HG03280 (cell line): ENCODE data around the gene HOXD4.

Experiments used
- ATAC-seq: cut with Tn5 transposase; IDR thresholded peaks from one replicate; pipeline ENCODE4 v1.9.1; 2021; ENCODE audit warnings: mild to moderate bottlenecking, moderate library complexity; ENCODE audit not compliant: unreplicated experiment

HOXD4 gene

GRCh38 chr2:176114120-176114929 is 37.0 kb upstream of the HOXD4 start:
- ATAC-seq, result no peak

DNA sequence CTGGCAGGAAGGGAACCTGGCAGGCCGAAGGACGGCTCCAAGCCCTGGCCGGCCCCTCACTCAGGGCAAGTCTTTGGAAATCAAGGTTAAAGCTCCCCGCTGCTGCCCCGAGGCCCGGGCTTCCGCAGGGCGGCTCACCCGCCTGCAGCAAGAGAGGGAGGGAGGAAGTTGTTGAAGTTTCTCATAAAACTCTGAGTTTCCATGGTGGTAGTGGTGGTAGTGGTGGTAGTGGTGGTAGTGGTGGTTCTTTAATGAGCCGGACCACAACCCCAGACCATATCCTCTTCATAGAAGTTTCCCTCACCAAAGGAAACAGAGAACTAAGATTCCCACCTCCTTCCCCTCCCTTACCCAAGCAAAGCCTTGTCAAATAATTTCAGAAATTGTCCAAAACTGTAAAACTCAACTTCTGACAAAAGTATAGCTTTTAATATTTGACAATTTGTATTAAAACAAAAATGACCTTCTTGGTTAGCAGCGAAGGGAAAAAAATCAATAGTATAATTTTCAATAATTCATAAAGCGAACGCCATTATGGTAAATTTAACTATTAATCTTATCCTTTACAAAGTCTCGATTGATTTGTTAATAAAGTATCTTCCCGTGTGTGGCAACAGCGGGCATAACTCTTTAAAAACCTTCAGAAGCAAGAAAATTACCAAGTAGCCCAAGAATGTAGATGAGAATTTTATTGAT is 36.3 kb upstream of the HOXD4 start:
- no peak for ATAC-seq

DNA sequence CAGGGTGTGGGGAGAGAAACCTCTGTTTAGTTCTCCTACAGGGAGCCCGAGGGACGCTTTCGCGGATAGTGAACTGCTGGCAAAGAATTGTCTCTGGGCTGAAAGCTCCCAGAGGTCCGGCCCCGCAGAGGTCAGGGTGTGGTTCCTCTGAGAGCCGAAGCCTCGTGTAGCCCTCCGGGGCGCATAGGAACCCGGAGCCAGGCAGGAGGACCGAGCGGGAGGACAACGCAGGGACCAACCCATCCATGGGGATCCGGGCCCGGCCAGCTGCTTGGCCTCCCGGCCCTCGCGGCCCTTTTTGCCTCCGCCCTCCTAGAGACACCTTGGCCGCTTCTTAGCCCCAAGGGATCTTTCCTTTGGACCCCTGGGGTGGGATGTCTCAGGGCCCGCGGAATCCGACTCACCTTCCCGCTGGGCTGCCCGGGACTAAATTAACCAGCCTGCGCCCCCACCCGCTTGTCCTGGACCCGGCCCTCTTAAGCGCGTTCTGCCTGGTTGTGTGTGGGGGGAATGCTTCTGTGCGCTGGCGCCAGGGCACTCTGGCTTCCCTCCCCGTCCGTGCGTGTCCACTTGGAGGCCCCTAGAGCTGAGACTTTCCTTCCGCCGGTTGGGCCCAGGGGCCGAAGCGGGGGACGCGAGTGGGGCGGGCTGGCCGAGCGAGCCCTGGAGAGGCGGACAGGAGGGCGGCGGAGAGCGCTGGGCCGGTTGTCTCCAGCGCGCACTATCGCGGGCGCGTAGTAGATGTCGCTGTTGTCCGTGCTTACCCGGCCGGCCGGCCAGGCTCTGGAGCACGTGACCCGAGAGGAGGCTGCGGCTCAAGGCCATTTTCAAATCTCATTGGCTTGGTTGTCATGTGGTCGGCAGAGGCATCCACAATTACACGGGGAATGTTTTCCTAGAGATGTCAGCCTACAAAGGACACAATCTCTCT is 35.2 kb upstream of the HOXD4 start, which contains the start of gene HOXD10:
Gene HOXD10 (plus strand): TSS at position 896 of the 931 bp plus-strand sequence. CDS start 56 bp downstream, outside the sequence.
- ATAC-seq, result no peak

DNA sequence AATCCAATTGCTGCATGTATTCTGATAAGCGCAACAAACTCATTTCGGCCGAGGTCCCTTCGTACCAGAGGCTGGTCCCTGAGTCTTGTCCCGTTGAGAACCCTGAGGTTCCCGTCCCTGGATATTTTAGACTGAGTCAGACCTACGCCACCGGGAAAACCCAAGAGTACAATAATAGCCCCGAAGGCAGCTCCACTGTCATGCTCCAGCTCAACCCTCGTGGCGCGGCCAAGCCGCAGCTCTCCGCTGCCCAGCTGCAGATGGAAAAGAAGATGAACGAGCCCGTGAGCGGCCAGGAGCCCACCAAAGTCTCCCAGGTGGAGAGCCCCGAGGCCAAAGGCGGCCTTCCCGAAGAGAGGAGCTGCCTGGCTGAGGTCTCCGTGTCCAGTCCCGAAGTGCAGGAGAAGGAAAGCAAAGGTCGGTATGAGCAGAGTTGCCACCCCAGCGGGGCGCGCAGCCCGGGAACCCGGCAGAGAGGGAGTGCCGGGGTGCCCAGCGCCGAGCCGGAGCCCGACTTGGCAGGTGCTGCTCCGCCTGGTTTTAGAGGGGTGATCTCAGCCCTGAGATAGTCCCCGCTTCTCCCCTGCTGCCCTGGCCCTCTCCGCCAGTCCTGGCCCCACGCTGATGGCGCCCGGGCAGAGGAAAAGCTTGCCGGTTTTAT is 34.1 kb upstream of the HOXD4 start:
- no peak for ATAC-seq

- ATAC-seq, result no peak
Measured at GRCh38 chr2:176117823-176118371, 33.5 kb upstream of the HOXD4 start.

- no peak for ATAC-seq
Measured at GRCh38 chr2:176118601-176119339, 32.6 kb upstream of the HOXD4 start.

DNA sequence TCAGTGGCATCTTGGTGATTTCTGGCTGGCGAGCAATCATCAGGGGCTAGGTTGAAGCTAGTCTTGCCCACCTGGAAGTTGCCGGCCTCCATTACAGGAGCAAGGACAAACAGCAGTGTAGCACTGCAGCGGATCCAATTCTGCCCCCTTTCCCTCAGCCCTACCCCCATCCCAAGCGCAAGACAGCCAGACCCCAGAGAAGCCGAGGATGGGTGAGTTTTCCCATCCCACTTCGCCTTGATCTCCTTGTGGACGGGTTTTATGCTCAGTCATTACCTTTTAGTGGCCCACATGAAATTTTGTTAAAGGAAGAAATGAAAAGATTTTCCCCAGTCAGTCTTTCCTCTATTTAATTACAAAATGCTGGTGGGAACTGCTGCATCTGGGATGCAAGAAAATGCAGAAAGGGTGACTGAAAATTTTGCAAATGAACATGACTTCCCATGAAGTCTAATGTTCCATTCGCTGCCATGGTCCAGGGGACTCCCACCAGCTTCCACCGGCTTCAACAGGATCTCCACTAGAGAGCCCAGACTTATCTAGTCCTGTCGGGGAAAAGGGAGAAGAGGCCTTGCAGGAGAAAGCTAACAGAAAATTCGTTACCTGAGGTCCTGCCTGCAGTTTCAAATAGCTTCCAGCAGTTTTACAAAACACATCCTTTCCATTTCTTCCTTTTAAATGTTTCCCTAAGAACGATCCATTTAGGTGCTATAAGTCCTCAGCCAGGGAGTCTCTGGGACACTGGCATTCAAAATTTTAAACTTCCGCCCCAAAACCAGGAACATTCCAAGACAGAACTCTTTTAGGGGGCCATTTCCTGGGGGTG is 30.8 kb upstream of the HOXD4 start:
- ATAC-seq, result no peak

DNA sequence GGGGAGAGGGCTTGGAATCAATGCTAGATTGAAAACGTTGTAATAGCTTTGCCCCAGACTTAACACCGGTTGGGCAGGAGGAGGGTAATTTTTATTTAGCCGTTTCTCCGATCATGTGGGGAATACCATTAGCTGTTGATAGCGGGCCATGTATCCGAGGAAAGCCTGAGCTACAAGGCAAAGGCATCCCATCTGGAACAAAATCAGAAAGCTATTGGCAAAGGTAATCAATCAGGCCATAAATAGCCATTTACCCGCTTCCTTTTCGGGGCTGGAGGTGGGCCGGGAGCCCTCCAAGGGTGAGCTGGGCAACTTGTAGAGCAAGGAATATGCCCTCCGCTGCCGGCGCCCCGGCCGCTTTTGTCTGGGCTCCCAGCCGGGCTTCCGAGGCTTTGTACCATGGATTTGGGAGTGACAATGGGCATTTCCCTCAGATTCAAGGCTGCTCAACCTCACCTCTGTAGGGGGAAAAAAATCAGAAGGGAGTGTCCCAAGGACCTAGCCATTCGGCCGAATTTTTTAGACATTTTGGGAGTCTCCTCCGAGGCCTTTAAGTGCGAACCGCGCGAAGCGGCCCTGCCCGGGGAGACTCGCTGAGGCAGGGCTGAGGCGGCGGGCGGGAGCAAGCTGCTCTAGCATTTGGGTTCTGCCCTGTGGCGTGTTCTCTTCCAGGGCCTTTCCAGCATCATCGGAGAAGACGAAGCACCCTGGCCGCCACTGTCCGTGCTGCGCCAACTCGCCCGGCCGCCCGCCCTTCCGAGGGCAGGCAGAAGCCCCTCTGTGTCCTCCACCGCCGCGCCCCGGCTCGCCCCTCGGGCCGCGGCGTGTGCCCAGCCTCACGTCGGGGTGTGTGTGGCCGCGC is 29.9 kb upstream of the HOXD4 start:
- ATAC-seq, result no peak

DNA sequence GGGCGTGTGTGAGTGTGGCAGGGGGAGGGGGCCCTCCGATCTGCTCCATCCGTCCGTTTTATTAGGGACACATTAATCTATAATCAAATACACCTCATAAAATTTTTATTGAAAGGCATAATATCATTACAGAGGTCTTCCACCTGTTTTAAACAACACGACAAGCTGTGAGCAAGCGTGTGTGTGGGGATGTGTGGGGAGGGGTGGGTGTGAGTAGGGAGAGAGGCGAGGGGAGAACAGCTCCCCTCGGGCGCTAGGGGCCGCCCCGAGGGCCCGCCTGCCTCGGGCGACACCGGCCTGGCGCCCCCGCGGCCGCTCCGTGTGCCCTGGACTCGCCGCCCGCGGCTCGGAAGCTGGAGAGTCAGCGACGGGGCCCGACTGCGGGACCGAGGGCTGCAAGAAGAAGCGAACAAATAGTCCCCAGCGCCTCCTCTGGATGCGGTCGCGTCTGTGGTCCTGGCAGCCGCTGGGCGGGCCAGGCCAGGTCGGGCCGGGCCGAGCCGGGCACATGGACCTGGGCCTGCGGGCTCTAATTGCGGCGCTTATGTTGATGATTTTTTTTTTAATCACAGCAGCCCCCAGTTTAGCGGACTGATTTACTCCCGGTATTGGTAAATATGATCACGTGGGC is 29.2 kb upstream of the HOXD4 start:
- no peak for ATAC-seq

DNA sequence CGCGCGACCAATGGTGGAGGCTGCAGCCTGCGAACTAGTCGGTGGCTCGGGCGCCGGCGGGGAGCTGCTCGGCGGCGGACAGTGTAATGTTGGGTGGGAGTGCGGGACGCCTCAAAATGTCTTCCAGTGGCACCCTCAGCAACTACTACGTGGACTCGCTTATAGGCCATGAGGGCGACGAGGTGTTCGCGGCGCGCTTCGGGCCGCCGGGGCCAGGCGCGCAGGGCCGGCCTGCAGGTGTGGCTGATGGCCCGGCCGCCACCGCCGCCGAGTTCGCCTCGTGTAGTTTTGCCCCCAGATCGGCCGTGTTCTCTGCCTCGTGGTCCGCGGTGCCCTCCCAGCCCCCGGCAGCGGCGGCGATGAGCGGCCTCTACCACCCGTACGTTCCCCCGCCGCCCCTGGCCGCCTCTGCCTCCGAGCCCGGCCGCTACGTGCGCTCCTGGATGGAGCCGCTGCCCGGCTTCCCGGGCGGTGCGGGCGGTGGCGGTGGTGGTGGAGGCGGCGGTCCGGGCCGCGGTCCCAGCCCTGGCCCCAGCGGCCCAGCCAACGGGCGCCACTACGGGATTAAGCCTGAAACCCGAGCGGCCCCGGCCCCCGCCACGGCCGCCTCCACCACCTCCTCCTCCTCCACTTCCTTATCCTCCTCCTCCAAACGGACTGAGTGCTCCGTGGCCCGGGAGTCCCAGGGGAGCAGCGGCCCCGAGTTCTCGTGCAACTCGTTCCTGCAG is 28.5 kb upstream of the HOXD4 start, which contains the start of gene HOXD9:
Gene HOXD9 (plus strand): TSS at position 37 of the 728 bp plus-strand sequence. CDS start 50 bp downstream, at position 87.
- ATAC-seq, result no peak

DNA sequence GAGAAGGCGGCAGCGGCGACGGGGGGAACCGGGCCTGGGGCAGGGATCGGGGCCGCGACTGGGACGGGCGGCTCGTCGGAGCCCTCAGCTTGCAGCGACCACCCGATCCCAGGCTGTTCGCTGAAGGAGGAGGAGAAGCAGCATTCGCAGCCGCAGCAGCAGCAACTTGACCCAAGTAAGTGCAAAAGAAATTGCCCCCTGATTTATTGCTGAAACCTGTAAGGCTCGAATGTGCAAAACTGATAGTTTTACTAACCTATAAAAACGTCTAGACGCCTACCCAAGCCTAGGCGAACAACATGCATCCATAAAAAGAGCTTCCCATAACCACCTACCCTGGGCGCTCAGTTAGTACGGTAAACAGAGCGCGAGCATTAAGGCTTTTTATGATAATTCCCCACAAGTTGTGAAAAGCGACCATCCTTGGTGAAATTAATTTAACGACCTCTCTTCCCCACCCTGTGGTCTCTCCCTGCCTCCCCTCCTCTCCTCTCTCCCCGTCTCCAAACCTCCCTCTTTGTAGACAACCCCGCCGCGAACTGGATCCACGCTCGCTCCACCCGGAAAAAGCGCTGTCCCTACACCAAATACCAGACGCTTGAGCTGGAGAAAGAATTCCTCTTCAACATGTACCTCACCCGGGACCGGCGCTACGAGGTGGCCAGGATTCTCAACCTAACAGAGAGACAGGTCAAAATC is 27.8 kb upstream of the HOXD4 start:
- no peak for ATAC-seq

DNA sequence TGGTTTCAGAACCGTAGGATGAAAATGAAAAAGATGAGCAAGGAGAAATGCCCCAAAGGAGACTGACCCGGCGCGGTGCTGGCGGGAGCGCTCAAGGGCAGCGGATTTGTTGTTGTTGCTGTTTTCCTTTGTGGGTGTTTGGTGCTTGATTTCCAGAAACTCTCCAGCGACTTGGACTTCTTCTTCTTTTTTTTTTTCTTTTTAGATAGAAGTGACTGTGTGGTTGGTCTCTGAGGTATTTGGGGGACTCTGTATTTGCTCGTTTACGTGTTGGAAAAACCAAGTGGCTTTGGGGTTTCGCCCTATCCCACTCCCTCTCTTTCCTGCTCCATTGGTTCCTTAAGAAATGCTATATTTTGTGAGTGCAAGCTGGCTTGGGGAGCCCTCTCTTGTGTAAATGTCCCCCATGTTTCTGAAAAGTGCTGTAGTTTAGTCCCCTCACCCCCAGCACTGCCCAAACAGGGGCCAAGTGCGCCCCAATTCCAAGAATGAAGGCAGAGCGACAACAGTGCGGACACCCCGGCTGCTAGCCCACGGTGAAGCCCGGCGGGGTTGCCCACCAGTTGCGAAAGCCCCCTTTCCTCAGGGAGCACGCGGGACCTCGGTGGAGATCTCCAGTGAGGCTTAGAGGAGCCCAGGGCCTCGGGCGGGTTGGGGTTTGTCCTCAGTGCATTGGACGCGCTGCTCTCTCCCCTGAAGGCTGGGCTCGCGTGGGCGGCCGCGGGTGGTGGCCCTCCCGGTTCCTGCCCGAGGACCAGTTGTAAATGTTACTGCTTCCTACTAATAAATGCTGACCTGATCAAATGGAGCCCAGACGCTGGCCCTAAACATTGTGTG is 27.0 kb upstream of the HOXD4 start:
- ATAC-seq, result no peak

DNA sequence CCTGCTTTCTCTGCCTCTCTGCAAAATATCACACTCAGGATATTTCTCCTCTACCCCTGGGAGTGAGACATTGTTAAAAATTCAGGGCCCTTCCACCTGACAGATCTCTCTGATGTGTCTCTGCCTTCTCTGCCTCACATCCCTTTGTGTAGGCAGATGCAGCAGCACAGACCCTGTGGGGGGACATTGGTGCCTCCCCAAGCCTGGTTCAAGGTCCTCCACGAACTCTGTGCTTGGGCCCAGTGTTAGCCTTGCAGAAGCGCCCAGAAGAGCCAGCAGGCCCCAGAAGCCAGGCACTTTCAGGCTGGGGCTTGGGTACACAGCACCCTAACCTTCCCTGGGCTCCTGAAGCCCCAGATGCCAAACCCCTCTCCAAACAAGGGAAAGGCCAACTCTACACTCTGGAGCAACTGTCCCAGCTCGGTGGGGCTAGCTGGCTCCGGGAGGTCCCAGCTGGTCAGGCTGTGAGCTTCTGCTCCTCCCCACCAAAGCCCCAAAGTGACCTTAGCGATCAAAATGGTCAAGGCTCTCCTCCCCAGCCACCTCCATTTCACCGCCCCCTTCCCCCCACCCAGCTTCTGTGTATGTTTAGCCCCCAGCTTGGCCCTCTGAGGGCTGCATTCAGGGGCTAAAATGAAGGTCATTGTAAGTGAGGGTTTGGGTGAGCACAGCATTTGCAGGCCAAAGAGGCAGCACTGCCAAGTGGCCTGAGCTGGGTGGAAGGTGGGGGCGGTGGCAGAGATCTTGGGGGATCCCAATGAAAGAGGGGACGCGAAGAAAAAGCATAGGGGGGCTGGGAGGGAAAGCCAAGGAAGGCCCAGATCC is 26.2 kb upstream of the HOXD4 start:
- no peak for ATAC-seq

GRCh38 chr2:176125772-176126054 is 25.6 kb upstream of the HOXD4 start:
- no peak for ATAC-seq
